ENCODE measurements around the gene FOXN3.

The FOXN3 gene

GRCh38 chr14:89249972-89250654 lies 166.9 kb downstream of the FOXN3 start:
- no peak for DNase-seq (ENCODE audit: low read depth)

GRCh38 chr14:89249065-89249695 lies 167.9 kb downstream of the FOXN3 start:
- no peak for DNase-seq (ENCODE audit: low read depth)

- DNase-seq (ENCODE audit: low read depth): no peak
These were observed 168.5 kb downstream of the FOXN3 start for GRCh38 chr14:89248411-89249064.

GRCh38 chr14:89247457-89248122 lies 169.4 kb downstream of the FOXN3 start:
- DNase-seq (ENCODE audit: low read depth): no peak

- DNase-seq (ENCODE audit: low read depth): no peak
These were observed 170.7 kb downstream of the FOXN3 start for GRCh38 chr14:89246290-89246689.

- no peak for DNase-seq (ENCODE audit: low read depth)
These were observed 171.2 kb downstream of the FOXN3 start for GRCh38 chr14:89245802-89246201.

- DNase-seq (ENCODE audit: low read depth): no peak
These were observed 172.3 kb downstream of the FOXN3 start for GRCh38 chr14:89244720-89245119.

GRCh38 chr14:89243741-89244140 lies 173.3 kb downstream of the FOXN3 start:
- no peak for DNase-seq (ENCODE audit: low read depth)

- no peak for DNase-seq (ENCODE audit: low read depth)
These were observed 173.7 kb downstream of the FOXN3 start for GRCh38 chr14:89243286-89243685.

GRCh38 chr14:89242652-89243279 lies 174.3 kb downstream of the FOXN3 start:
- no peak for DNase-seq (ENCODE audit: low read depth)

GRCh38 chr14:89241934-89242651 lies 174.9 kb downstream of the FOXN3 start:
- DNase-seq (ENCODE audit: low read depth): no peak

- DNase-seq (ENCODE audit: low read depth): no peak
These were observed 175.8 kb downstream of the FOXN3 start for GRCh38 chr14:89241257-89241656.

GRCh38 chr14:89240414-89240813 lies 176.6 kb downstream of the FOXN3 start:
- DNase-seq (ENCODE audit: low read depth): no peak

- no peak for DNase-seq (ENCODE audit: low read depth)
These were observed 178.0 kb downstream of the FOXN3 start for GRCh38 chr14:89239023-89239422.

- DNase-seq (ENCODE audit: low read depth): no peak
These were observed 179.0 kb downstream of the FOXN3 start for GRCh38 chr14:89237921-89238529.

GRCh38 chr14:89236851-89237250 lies 180.2 kb downstream of the FOXN3 start:
- DNase-seq (ENCODE audit: low read depth): no peak

- DNase-seq (ENCODE audit: low read depth): no peak
These were observed 183.8 kb downstream of the FOXN3 start for GRCh38 chr14:89233184-89233583.

- no peak for DNase-seq (ENCODE audit: low read depth)
These were observed 184.6 kb downstream of the FOXN3 start for GRCh38 chr14:89232265-89233070.

- no peak for DNase-seq (ENCODE audit: low read depth)
These were observed 185.5 kb downstream of the FOXN3 start for GRCh38 chr14:89231426-89232113.
